Liver (tissue), 3 donors: ENCODE data around the gene BORCS8.

Source experiments
- CTCF ChIP-seq: fragments of 150-350 bp; IDR thresholded peaks from 2 replicates; pipeline ENCODE4 v1.5.1; 2017; ENCODE audit warnings: improper control_type of control experiment, low read depth, low read length; ENCODE audit not compliant: missing input control
- RAD21 ChIP-seq, 2 donors: IDR thresholded peaks; 2 replicates each; pipeline ENCODE4 v1.6.1; 2016; ENCODE audit warnings: antibody characterized with exemption in 2 of 2, mild to moderate bottlenecking in 2 of 2
- REST ChIP-seq: IDR thresholded peaks from 2 replicates; pipeline ENCODE4 v1.6.1; 2016; ENCODE audit warnings: antibody characterized with exemption, mild to moderate bottlenecking
- RXRA ChIP-seq, 2 donors: IDR thresholded peaks; 2 replicates each; pipeline ENCODE4 v1.6.1; 2017 to 2018; ENCODE audit warnings: antibody characterized with exemption in 2 of 2, mild to moderate bottlenecking in 1 of 2
- SP1 ChIP-seq: IDR thresholded peaks from 2 replicates; pipeline ENCODE4 v1.6.1; 2018; ENCODE audit warnings: antibody characterized with exemption, mild to moderate bottlenecking
- donor health status: healthy.
- donor health status: healthy.

- no peak for TF ChIP-seq CTCF
- no peak for TF ChIP-seq SP1
- TF ChIP-seq RXRA (IDR thresholded peaks at IDR 0.05): no peak
- no peak for TF ChIP-seq RAD21 (IDR thresholded peaks at IDR 0.05)
- TF ChIP-seq REST: no peak
Observed at GRCh38 chr19:19217099-19217498, 25.1 kb upstream of the BORCS8 start.
